Stimulated activated CD8-positive, alpha-beta memory T cell treated with anti-CD3 and anti-CD28 coated beads, Interleukin-4, amount 100 ng/mL, for 1 hour (primary cell): ENCODE measurements around the gene POLL.
A peak's percentile ranks its signal among the peaks of the same experiment; 100 is the strongest.
"Not testable (repeated sequence)": the region's sequence is repeated elsewhere in the genome, so short reads cannot be mapped to it uniquely, and the experiment has no call there.

Experiments
- DNase-seq, 2 donors: peaks; one replicate each; pipeline ENCODE4 v3.0.0-alpha.2; 2020; ENCODE audit warnings: low read depth in 2 of 2, low spot score in 1 of 2

POLL gene

GRCh38 chr10:101587725-101588653 lies at the start of gene POLL, which contains the start of gene DPCD:
TSS of gene POLL (minus strand) at chr10:101588257. CDS start at chr10:101587360, 897 bp downstream.
TSS of gene DPCD (plus strand) at chr10:101588321. CDS start at chr10:101588337, 16 bp downstream.
- peak; percentile 85 to 90 for DNase-seq

GRCh38 chr10:101633510-101633909 lies 45.5 kb upstream of the POLL start:
- DNase-seq, result not testable (repeated sequence)

DNA sequence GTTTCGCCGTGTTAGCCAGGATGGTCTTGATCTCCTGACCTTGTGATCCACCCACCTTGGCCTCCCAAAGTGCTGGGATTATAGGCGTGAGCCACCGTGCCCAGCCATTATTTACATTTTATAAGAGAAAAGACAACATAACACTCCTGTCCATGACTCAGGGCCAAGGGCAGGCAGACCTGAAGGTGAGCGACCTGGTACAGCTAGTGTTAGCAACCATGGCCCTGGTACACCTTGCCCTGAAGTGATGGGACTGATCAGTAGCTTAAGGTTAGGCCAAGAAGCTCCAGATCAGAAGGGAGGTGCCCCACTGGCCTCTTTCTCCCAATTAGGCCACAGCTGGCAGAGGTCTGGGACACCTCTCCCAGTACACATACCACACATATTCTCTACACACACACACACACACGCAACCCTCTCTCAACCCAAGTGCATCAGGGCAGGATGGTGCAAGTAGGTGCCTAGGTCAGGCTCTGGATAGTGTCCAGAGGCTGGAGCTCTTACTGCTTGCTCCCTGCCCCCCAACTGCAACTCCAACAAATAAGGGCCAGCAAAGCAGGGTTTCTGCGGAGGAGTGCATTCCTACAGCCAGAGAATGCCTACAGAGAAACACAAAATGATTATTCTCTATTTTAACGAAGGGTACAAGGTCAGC lies 43.9 kb upstream of the POLL start:
- DNase-seq, result no peak

DNA sequence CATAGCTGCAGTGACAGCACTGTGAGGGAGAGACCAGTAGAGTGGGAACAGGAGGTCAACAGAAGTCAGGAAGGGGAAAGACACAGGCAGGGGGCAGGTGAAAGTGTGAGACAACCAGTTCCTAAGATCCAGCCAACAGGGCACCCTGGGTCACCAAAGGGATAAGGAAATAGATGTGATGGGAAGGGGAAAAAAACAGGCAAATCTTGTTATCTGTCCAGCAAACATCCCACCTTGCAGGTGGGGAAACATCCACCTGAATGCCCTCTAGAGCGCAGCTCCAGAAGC lies 42.5 kb upstream of the POLL start:
- DNase-seq, result no peak

GRCh38 chr10:101629837-101630632 lies 42.0 kb upstream of the POLL start:
- no peak for DNase-seq

DNA sequence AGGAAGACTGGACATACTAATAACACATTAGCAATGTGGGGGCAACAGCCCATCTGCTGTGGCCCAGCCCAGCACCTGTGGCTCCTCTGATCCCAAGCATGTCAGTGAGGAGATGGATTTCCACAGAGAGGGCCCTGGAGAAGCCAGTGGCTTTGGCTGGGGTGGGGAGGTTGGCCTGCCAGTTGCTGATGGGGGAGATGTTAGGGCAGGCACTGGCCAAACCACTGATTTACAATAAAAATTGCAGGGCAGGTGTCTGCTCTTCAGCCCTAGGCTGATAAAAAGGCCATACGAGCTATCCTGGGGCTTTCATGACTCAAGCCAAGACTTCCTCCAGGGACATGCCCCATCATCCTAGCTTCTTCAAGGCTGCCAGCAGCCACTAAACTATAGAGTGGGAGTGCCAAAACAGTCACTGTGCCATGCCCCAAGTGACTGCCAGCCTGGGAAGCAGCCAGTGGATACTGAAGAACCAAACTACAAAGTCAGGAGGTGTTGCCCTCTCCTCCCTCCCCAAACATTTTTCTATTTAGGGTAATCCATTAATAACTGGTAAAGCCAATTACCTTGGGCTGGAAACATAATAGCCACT lies 37.9 kb upstream of the POLL start:
- DNase-seq, result no peak

- no peak for DNase-seq
These were observed 36.6 kb upstream of the POLL start for GRCh38 chr10:101624526-101625102.

GRCh38 chr10:101623528-101623927 lies 35.5 kb upstream of the POLL start:
- DNase-seq, result no peak

GRCh38 chr10:101619983-101620382 lies 31.9 kb upstream of the POLL start:
- no peak for DNase-seq

DNA sequence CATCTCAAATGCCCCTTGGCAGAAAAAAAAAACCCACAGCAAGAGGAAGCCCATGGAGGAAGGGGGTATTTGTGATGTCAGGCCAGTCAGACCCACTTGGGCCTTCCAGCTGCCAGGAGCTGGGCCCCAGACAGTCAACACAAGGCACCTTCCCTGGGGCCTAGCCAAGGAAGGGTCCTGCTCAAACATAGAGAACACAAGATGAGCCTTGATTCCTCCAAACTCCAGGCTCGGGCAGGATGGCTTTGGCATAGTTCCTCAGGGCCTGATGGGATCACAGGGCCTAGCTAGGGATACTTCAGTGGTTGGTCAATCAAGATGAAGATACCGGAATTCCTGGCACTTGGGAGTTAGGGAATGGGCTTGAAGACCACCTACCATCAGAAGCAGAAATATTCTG lies 30.8 kb upstream of the POLL start:
- no peak for DNase-seq

DNA sequence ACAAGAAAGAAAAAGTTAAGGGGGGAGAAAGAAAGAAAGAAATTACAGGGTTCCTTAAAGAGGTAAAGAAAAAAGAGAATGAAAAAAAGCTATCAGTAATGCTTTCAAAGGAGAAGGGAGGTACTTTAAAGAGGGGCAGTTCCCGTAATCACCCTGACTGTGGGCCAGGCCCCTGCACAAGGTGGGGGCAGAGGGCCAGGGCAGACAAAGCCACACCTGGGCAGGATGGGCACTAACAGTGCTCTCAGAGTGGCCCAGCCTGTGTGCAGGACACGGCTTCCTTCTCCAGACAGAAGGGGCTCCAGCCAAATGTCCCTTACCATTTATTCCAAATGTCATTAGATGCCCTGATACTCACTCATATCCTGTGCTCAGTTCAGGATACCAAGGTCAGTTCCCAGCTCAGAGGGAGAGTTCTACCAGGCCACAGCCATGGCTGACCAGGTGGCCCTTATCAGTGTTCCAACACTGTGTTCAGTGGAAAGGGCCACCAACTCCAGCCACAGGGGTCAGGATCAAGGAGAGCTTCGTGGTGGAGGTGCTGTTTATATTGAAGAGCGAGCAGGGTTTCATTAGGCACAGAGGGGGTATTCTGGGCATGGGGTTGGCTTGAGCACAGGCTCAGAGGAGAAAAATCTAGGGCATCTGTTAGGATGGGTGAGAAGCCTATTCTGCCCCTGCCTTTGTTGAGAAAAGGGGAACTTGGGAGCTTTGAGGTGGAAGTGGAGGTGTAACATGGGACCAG lies 29.9 kb upstream of the POLL start:
- DNase-seq, result no peak

- no peak for DNase-seq
These were observed 29.2 kb upstream of the POLL start for GRCh38 chr10:101617102-101617823.

- DNase-seq, result no peak
These were observed 28.5 kb upstream of the POLL start for GRCh38 chr10:101616415-101617101.

DNA sequence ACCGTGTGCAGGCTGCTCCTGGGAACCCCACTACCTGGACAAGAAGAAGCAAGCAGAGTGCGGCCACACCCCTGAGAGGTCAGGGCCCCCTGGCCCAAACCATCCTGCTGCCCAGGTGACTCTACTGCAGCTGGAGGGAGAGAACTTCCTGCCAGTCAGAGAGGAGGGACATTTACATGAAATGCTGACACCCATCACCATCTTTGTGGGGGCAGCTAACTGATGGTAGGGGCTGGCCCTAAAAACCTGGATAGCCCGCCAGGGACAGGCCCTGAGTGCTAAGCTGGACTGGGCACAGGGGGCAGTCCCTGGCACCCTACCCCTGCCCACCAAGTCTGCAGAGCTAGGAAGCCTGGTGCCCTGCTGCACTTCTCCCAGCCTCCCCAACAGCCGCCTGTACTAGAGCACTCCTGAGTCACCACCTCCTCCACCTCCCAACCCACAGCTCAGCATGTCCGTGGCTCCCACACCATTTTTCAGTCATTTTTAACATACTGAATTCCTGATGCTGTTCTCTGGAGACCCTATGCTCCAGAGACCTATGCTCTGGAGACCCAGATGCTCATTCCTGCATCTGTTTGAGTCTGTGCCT lies 27.6 kb upstream of the POLL start:
- DNase-seq, result no peak

DNA sequence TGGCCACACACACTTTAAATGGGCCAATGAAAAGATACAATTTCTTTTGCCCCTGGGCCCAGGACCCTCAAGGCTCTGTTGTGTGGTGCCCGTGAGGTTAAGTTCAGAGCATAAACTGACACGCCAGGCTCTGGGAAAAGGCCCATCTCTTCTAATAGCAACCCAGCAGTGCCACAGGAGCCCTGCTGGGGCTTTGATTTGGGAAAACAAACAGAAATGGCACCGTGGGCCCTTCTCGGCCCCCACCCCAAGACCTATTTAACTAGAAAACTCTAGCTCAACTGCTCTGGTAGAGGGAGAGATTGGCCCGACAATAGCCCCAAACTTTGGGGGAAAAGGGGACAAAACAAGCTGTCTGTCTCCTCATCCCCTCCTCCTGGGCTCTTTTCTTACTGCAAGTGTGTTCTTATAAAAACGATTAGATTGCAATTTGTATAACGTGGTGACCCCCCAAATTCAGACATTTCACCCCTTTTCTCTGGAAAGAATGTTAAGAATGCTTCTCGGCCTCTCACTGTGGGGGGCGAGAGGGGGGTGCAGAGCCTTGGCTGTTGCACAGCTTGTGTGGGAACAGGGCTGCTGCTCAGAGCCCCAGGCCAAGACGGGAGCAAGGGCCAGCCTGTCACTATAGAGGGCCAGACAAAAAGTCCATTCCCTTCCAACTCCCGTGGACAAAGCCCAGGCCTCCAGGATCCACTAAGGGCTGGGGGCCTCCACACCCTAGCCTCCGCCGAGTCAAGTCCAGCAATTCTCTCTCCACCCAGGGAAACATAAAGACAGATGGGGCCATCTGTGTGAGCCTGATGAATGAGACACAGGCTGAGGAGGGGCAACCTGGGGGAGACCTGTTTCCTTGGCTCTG lies 26.8 kb upstream of the POLL start:
- no peak for DNase-seq

DNA sequence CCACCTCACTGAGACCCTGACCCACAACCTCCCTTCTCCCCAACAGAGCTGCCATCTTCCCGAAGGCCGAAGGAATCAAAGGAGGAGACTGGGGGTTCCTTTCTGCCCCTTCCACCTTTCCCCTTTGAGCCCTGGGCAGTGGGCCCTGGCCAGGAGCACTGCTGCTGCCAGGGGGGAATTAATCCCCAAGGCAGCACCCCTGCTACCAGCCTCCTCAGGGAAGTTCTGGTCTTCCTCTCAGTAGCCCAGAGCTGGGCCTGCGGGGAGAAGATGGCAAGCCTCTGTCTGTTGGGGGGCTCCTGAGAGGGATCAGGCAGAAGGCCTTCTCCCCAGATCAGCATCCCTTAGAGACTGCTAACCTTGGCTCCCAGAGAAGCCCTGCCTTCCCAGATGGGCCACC lies 25.6 kb upstream of the POLL start:
- DNase-seq, result no peak

DNA sequence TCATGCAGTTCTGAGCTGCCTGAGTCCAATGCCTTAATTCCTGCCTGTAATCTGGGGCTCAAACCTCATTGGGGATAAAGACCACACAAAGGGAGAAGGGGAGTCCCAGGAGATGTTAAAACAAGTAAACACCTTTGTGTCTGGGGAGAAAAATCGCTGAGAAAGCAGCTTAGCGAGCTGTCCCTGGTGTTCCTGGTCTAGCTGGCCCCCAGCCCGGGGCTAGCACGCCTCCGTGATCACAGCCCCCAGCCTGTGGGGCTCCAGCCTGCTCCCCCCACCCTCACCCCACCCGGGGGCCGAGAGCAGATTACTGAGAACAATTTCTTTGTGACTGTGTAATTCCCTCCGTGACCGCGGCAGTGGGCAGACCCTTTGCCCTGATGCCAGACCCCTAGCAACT lies 24.8 kb upstream of the POLL start:
- DNase-seq, result no peak

DNA sequence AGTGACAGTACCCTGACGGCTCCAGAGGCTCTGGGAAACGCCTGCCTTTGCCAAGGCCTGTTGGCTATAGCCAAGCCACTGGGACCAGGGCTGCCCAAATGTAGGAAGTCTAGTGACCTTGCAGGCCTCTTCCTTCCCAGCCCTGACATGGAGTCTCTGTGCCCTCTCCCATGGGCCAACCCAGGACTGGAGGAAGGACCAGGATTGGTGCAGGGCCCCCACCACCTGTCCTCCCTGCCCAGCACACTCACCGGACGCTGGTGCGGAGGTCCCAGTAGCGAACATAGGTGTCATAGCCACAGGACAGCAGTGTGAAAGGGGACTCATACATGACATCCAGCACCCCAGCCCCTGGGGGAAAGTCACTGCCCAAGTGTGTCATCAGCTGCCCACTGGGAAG lies 24.0 kb upstream of the POLL start:
- DNase-seq, result no peak
